NCI-H1417 treated with DMSO at 0.1 percent for 48 hours (cell line): ENCODE results near the gene PRKCH.

Experiments used
- DNase-seq: peaks from one replicate; lab custom pipeline; 2025; lab: John Stamatoyannopoulos, UW

Gene PRKCH

DNA sequence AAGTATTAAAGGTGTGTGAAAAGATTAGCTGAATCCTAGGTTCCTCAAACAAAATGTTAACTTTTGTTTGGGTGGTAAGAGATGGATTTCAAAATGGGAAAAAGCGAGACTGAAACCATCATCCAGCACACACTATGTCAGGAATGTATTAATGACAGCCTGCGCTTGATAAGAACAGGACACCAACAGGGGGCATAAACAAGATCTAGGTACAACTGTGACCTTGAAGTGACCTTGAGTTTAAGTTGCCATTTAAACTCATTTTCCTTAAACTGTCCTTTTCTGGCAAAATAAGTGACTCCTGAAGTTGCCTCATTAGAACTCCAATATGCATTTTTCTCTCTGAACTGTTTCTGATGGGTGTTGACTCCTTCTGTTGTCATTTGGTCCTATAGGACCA, 17.1 kb downstream of the PRKCH start:
- no peak for DNase-seq

DNA sequence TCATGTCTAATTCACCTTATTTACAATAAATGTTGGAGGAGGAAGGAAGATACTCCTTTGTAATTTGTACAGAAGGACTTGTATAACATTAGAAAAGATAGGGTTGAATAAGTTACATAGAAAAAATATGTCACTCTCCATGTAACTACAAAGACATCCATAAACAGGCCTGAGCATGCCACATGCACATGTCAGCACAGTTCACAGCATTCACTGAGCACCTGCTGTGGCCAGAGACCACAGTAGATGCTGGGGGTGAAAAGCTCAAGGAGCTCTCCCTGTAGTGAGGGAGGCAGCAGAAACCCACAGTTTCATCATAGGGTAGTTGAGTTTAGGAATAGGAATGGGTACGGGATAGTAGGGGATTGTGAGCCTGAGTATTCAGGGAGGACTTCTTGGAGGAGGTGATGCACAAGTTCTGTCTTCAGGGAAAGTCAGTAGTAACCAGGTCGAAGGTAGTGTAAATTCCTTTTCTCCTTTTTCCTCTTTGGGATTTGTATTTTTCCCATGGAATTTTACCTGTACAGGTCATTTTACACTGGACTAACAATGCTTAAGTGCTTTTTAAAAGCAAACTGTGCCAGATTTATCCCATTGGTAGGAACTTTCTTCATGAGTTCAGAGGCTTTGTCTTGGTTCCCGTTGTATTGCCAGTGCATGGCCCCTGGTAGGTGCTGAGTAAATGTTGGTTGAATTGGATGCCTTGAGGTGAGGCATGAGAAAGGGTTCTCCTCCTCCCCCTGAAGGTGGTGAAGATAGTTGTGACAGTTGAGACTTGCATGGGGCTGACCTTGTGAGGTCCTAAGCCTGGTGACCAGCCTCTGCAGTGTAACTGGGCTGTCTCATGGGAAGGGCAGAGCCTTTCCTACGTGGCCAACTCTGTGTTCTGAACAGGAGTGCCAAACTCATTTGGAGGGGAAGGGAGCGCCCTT, 20.2 kb downstream of the PRKCH start:
- no peak for DNase-seq

DNA sequence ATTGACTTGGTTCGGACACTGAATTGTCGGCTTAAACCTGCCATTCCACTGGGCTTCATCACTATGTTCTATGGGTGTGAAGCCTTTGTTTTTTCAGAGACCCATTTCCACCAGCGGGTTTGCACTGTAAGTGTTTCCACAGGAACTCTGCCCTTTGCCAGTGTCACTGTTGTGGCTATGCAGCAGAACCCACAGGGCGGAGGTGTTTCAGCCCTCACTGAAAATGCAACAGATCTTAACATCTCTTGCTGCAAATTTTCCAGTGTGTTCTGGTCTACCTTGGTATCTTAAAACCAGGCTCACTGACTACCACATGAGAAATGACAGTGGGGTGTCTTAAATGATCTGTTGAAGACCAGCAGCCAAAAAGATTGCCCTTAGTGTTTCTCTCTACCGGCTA, 21.1 kb downstream of the PRKCH start:
- DNase-seq: no peak

DNA sequence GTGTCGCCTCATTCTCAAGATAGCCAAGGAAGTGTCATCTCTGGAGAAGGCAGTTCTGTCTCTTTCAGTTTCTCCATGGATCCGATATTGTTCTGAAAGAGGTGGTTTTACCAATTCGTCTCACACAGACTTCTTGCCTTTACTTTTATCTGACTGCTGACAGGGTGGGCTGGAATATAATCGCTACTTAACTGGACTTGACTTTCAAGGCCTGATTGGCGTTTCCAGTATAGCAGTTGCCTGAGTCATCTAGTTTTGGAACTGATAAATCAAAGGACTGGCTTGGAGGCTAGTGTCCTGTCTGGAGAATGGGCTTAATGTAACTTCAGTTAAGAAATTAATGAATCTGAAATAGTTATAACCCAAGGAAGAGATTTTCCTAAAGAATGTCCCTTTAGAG, 21.6 kb downstream of the PRKCH start:
- no peak for DNase-seq

DNA sequence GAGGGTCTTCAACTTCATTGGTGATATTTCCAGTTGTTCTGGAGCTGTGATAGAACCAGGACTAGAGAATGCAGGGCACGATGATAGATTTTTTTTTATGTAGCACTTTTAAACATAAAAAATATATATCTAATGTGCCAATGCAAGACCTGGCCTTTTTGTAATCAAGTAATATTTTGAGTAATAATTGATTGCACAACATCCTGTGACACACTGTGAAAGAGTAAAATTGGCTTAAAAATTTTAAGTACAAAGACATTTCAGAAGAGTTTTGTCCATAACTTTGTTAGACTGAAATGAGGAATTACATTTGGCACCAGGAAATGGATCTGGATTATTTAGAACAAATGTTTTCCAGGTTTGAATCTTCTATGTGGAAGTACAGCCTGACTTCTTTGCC, 22.1 kb downstream of the PRKCH start:
- DNase-seq: no peak

DNA sequence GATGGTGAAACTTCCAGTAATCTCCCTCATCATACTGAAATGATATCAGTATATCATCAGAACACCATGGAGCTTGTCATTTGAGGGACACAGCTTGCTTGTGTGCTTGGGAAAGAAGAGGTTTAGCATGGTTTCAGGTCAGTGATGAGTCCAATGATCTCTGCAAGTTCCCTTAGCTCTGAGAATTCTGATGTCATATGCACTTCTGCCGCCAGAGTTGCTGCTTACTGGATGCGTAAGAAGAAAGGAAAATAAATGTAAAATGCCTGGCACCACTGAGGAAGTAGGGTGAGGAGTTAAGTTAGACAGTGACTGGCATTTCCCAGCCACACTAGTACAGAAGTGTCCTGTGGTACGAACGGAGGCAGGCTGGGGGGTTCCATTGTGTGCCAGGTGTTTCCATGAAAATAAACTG, 22.6 kb downstream of the PRKCH start:
- no peak for DNase-seq

DNA sequence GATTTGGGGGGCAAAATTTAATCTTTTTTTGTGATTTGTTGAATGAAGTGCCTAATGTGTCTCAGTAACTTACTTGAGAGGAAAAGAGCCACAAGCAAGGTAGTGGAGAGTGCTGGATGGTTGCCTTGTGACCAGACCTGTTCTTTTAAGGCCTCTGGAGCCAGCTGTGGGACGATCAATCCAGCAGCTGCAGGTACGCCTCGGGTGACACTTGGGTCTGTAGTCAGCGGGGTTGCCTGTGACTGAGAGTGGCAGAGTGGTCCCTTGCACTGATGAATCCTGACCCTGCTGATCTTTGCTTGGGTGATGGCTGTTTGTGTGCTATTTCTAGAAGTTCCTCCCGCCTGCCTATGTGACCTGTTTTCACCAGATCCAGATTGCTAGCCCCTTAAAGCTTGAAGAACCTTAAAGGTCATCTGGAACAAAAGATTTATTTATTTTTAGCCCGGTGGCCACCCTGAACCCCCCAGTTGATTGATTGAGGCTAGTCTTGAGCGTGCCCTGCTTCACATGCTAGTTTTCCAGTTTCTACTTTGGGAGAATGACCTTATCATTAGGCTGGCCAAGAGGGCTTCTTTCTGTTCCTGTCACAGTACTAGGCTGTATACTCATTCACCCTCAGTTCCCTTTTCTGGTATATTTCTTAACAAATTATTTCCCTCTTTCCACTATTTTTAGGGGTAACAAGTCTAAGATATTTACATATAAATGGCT, 23.2 kb downstream of the PRKCH start:
- no peak for DNase-seq

DNA sequence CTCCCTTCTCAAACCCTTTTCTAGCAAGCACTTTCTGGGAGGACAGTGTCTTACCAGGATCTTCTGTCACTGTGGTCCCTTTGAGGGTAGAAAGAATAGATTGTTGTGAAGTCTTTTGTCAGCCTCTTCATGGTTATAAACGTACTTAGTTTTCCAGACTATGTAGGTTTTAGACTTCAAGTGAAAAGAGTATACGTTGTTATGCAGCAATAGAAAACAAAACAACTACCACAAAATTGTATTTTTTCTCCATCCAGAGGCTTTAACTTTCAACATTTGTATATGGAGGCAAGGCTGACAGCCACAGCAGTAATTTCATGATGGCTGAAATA, 23.7 kb downstream of the PRKCH start:
- no peak for DNase-seq

DNA sequence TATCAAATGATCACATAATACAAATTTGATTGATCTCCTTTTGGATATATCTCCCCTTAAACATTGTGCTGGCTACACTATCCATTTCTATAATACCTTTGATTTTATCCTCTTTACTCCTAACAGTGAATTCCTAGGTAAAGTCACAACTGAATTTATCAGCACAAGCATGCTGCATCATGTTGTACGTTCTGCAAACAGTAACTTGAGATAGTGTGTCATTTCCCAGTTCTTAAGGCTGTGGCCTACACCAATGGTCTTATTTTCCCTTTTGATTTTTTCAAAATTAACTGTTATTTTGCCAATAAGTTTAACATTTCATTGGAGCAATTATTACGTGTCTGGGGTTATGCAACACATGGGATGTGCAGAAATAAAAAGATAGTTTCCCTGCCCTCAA, 24.8 kb downstream of the PRKCH start:
- DNase-seq: no peak

DNA sequence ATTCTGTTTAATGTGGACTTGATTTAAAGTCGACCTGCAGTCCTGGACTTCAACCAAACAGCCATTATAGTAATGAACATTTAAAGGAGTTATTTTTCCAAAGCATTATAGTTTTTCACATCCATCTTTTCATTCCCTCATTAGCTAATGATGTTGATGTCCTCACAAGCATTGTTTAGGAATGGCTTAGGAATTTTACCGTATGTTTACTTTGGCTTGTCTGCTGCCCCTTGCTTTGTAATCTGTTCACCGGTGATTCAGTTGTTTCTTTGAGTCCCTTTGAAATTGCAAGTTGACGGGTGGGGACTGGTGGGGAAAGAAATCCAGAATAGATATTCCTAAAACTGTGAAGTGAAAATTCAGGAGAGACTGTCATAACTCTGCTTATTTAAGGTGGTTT, 25.4 kb downstream of the PRKCH start:
- DNase-seq: no peak

DNA sequence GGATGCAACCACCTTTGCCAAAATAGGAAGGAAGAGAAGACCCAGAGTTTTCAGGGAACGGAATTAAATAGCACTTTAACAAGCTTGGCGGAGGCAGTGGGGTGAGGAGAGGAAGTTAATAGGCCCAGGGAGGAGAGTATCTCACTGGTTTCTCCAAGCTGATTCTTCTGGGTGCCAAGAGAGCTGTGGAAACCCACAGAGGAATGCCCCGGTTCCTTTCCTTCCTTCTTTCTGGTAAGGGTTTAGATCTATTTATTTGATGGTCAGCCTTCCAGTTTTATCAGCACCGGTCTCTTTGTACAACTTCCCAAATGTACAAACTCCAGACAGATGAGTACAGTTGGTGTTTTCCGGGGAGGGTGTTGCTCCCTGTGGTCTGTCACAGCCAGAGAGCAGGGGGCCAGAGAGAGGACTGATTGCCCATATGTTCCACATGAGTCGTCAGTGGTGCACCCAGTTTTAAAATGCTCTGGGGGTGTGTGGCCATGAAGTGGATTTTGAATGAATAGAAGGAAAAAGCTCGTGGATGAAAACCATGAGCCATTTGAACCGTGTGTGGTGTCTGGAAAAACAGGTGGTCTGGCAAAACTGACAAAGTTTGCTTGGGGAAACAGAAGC, 26.6 kb downstream of the PRKCH start:
- DNase-seq: no peak

DNA sequence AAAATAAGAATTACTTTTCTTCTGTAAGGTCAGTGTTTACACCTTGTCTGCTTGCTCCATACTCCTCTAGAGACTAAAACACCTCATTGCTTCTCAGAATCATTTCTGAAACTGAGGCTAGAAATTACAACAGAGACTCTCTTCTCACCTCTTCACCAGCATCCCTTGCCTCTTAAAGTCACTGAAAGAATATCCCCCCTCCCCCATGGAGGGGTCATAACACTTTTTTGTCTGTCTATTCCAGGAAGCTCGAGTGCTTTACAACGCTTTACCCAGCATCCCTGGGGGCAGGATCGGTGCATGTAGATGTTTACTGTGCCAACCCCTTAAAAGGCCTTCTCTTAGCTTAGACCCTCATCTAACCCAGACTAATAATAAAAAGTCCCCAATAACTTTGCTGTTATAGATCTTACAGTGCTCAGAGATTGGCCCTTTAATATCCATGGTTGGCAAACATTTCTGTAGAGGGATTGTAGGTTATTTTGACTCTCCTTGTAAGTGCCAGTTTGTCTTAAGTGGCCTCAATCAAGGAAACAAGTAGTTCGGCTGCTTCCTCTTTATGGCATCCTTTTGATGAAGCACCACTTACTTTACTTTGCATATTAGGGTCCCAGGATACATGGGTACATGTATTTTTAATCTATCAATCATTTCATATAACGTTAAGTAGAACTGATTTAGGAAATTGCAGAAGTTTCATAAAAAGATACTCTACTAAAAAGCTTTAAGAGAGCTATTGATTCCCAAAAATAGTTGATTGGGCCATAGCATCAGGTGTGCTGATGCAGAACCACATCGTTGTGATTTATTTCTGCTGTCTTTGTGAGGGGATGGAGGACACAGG, 29.3 kb downstream of the PRKCH start:
- no peak for DNase-seq

DNA sequence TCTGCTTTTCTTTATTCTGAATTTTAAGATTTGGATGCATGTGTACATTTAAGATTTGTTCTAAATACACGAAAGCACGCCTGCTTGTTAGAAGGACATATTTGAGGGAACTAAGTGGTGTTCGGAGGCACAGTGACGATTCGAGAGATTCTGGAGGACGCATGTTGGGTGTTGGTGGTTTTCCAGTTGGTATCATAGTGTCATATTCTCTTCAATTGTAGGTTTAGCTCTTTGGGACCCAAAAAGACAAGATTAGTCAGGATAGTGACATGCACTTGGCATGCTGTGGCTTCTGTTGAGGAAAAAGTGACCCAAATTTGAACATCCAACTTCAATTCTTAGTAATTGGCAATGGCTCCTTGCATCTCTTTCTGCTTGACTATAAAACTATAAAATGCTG, 30.1 kb downstream of the PRKCH start:
- no peak for DNase-seq

DNA sequence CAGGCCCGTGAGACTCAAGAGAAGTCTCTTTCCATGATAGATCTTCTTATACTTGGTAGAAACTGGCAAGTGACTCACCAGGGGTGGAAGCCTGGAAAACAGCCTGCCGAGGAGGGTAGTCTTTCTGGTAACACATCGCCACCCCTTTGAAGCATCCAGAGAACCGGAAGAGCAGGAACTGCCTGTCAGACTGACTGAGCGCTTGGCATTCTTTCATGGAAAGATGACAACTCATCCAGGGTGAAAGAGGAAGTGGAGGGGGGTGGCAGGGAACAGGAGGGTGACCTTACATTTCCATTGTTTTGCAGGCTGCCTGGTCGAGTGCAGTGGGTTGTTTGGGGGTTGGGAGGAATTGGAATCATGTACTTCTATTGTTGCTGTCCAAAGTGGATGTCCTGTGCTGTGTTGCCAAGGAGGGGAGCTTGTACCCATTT, 34.5 kb downstream of the PRKCH start:
- no peak for DNase-seq

DNA sequence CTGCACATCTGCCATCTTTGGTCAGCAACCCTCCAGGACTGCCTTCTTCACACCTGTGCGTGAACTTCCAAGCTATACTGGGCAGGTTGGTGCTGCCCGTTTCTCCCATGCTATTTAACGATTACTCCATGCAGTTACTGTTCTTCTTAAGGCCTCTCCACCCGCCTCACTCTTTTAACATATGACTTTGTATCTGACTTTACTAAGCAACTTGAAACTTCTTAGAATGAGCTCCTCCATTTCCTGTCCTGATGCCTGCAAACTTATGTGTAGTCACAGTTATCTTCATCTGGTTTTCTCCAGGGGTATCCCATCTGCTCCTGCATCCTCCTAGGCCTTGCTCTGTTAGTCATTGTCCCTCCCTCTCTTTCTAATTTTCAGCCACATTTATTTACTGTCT, 35.7 kb downstream of the PRKCH start:
- no peak for DNase-seq

DNA sequence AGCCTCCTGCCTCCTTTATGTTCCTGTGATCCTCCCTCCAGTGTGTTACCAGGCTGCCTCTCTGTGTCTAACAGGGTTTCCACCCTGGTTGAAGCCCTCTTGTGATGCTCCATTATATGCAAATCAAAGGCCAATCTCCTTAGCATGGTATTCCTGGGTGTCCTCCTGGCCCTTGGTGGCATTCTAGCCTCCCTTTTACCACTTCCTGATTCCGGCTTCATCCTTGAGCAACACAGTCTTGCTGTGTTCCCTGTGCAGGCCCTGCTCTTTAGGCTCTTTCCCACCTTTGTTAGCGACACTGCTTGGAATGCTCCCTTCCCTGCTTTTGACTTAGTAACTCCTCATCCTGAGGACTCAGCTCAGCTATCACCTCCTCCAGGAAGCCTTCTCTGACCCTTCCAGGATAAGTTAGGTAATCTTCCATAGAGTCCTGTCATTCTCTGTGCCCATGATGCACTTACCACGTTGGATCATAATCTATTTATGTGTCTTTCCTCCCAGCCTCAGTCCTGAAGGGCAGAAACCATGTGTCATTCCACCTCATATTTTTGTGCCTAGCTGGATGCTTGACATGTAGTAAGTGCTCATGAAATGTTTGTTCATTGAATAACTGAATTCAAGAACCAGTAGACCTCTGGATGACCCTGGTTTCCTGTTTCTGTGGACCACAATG, 37.3 kb downstream of the PRKCH start:
- DNase-seq: no peak

DNA sequence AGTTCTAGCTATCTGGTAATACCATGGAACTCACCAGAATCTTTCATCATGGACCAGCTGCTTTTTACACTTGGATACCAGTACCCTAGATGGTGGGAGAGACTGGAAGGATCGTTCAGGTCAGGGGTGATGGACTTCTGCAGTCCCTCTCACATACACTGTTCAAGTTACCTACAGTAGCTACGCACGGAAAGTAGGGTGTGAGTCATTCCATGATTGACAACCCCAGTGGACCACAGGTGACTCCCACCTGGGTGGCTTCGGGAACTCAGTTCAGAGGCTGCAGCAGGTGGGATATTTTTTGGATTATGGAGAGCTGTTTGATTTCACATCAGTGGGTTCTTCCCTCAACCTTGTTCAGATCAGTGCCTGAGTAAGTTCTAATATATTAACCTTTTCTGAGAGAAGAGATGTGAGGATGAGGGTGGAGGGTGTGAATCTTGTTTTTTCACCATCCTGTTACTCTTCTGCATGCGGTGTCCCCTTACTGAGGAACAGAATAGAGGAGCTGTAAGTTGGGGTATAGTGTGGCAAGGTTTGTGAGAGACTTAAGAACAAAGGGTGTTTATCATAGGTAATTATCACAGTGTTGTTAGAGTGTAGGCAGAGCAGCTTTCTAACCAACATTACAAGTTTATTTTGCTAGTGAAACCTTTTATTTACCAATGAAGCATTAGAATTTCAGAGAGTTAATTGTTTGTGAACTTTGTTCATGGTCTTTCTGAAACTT, 39.6 kb downstream of the PRKCH start:
- DNase-seq: no peak

DNA sequence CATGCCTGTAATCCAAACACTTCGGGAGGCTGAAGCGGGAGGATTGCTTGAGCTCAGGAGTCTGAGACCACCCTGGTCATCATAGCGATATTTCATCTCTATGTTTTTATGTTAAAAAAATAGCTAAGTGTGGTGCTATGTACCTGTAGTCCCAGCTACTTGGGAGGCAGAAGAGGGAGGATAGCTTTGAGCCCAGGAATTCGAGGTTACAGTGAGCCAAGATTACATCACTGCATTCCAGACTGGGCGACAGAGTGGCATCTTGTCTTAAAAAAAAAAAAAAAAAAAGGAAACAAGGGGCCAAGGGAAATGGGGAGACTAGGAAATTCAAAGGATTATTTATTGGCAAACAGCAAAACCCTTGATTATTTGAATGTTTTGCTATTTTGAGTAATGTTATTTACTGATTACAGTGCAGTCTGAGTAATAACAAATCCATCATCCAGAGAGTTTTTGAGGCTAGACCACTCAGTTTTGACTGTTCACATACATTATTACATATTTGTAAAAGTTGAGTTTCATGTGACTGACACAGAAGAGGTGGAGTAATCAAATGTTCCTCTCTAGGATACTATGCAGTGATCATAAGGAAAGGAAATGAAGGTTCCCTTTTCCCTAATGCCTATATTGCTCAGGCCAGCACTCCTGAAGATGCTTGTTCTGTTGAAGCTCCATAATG, 40.8 kb downstream of the PRKCH start:
- DNase-seq: no peak

DNA sequence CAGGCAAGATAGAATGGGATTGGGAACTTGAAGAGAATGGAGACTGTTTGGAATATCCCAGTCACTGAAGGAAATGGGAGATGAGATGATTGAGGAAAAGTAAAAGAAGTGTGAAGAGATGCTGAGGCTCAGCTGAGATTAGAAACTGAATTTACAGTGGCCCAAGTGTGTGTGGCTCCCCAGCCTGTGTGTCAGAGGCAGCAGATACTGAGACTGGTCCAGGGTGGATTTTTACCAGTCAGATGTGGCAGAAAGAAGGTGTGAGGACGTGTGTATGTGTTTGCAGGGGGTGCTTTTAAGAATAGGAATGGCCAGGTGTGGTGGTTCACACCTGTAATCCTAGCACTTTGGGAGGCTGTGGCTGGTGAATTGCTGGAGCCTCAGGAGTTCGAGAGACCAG, 42.9 kb downstream of the PRKCH start:
- DNase-seq: no peak

DNA sequence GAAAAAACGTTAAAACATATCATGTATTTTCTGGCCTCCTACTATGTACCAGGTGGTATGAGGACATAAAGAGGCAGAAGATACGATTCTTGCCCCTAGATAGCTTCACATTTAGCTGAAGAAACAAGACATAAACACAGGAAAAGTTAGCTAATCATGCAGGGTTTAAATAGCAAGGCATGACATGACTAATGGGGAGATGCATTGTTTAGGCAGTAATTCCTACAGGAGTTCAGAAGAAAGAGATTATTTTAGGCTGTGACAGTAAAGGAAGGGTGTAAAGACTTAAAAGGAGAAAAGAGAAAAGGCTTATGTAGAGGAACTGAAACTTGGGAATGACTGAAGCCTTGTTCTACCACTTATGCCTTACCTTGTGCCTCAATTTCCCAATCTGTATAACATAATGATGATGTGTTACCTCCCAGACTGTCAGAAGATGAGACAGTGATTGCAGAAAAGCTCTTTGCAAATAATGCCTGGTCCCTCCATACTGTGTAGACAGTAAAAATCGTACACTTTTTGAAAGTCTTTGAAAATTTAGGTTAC, 44.4 kb downstream of the PRKCH start:
- DNase-seq: no peak
